Endothelial cell of umbilical vein (primary cell): ENCODE data around the gene TBC1D8. TPM values are rescaled to one million over a fixed set of nuclear protein-coding genes. Genes with fewer than 3 reads are reported as not detected.

ENCODE experiments used
- BruUV-seq: library from RNA; stranded (reverse); fragments of 400-500 nt; replicated peaks from 2 replicates; lab custom pipeline; 2021; lab: Mats Ljungman, UMichigan
- CTCF ChIA-PET: fragments of 300-600, 350-600 bp; sonication (Branson Sonifier 250); formaldehyde crosslinking; loops from one replicate; lab custom pipeline; 2021; ENCODE audit warnings: antibody characterized with exemption, inconsistent platforms; lab: Charles Lee
- POLR2A ChIA-PET: fragments of 300-600, 350-600 bp; sonication (Branson Sonifier 250); formaldehyde crosslinking; loops from one replicate; lab custom pipeline; 2021; ENCODE audit warnings: antibody characterized with exemption, inconsistent platforms; lab: Charles Lee
- DNase-seq: peaks from one replicate; pipeline ENCODE4 v3.0.0-alpha.2; 2011; ENCODE audit warnings: low read depth, low spot score
- FAIRE-seq: peaks from 2 replicates; lab custom pipeline; 2011; peaks lifted over from hg19 to GRCh38; lab: Jason Lieb, UNC
- H2AFZ ChIP-seq: 2 replicates; pipeline ENCODE4 v1.6.0; 2012; ENCODE audit warnings: low read depth, low read length, control low read depth, inconsistent platforms
- H3K27ac ChIP-seq: 2 replicates; pipeline ENCODE4 v1.5.1; 2011; ENCODE audit warnings: low read depth, mild to moderate bottlenecking, control low read depth, low read length, moderate library complexity; ENCODE audit not compliant: insufficient read depth
- H3K27me3 ChIP-seq, 2 experiments: 2 replicates each; pipeline versions ENCODE4 v1.6.0 to v1.6.1; 2011; ENCODE audit warnings: low read length in 2 of 2, mixed read lengths in 1 of 2; ENCODE audit not compliant: control insufficient read depth in 2 of 2, insufficient read depth in 2 of 2
- H3K36me3 ChIP-seq, 2 experiments: 2 replicates in 1 of 2; 3 replicates in 1 of 2; pipeline ENCODE4 v1.5.1; 2011; ENCODE audit warnings: low read length in 2 of 2, mild to moderate bottlenecking in 1 of 2, moderate library complexity in 1 of 2; ENCODE audit not compliant: control insufficient read depth in 2 of 2, insufficient read depth in 2 of 2; ENCODE audit errors: extremely low read depth in 1 of 2
- H3K4me1 ChIP-seq: 3 replicates; pipeline ENCODE4 v1.5.1; 2011; ENCODE audit warnings: mild to moderate bottlenecking, low read length; ENCODE audit not compliant: control insufficient read depth, insufficient read depth; ENCODE audit errors: extremely low read depth
- H3K4me2 ChIP-seq: 2 replicates; pipeline ENCODE4 v1.6.1; 2011; ENCODE audit warnings: low read length, control low read depth, mixed read lengths; ENCODE audit not compliant: insufficient read depth
- H3K4me3 ChIP-seq, 3 experiments: fragments of 200-600 bp in 1 of 3; sonication (generic), shearing (Covaris generic) in 1 of 3; replicated peaks in 1 of 3; 2 replicates each; pipeline ENCODE4 v1.5.1; 2011 to 2016; ENCODE audit warnings: control low read depth in 3 of 3, low read length in 3 of 3, mild to moderate bottlenecking in 2 of 3, inconsistent platforms in 1 of 3, low read depth in 1 of 3, moderate library complexity in 1 of 3; ENCODE audit not compliant: insufficient read depth in 1 of 3
- H3K79me2 ChIP-seq: 2 replicates; pipeline ENCODE4 v1.6.0; 2012; ENCODE audit warnings: low read length, inconsistent platforms; ENCODE audit not compliant: control insufficient read depth, insufficient read depth
- H3K9ac ChIP-seq: replicated peaks from 2 replicates; pipeline ENCODE3; 2011; ENCODE audit warnings: low read length, control low read depth; ENCODE audit not compliant: insufficient read depth; ENCODE audit errors: extremely low read depth
- H3K9me1 ChIP-seq: replicated peaks from 3 replicates; pipeline ENCODE4 v1.6.0; 2011; ENCODE audit warnings: mild to moderate bottlenecking, low read length; ENCODE audit not compliant: control insufficient read depth, insufficient read depth; ENCODE audit errors: extremely low read depth
- H3K9me3 ChIP-seq: replicated peaks from 2 replicates; pipeline ENCODE4 v1.5.1; 2012; ENCODE audit warnings: low read length, inconsistent platforms; ENCODE audit not compliant: control insufficient read depth, insufficient read depth
- H4K20me1 ChIP-seq: replicated peaks from 2 replicates; pipeline ENCODE3; 2011; ENCODE audit warnings: mild to moderate bottlenecking, low read length; ENCODE audit not compliant: control insufficient read depth, insufficient read depth; ENCODE audit errors: extremely low read depth
- CTCF ChIP-seq, 2 donors: IDR thresholded peaks; 1 replicate in 1 of 2; 2 replicates in 1 of 2; pipeline ENCODE4 v1.5.1; 2011; ENCODE audit warnings: low read length in 2 of 2, mild to moderate bottlenecking in 2 of 2, moderate library complexity in 2 of 2, control low read depth in 1 of 2, inconsistent platforms in 1 of 2, low read depth in 1 of 2; ENCODE audit not compliant: insufficient read depth in 1 of 2; ENCODE audit errors: extremely low read depth in 1 of 2
- EZH2 ChIP-seq: IDR thresholded peaks from 2 replicates; pipeline ENCODE4 v1.6.1; 2012; ENCODE audit warnings: borderline replicate concordance, low read depth, mild to moderate bottlenecking, moderate library complexity, low read length, inconsistent platforms; ENCODE audit not compliant: severe bottlenecking
- FOS ChIP-seq: IDR thresholded peaks from 2 replicates; pipeline ENCODE4 v1.6.1; 2011; ENCODE audit warnings: mild to moderate bottlenecking, low read length, moderate library complexity, borderline replicate concordance; ENCODE audit not compliant: insufficient read depth
- GATA2 ChIP-seq: IDR thresholded peaks from 2 replicates; pipeline ENCODE4 v1.7.0; 2011; ENCODE audit warnings: low read depth, mild to moderate bottlenecking, moderate library complexity, mixed read lengths, low read length; ENCODE audit not compliant: insufficient read length, insufficient read depth
- JUN ChIP-seq: IDR thresholded peaks from 2 replicates; pipeline ENCODE4 v1.6.1; 2011; ENCODE audit warnings: borderline replicate concordance, low read depth; ENCODE audit not compliant: insufficient read length, insufficient read depth
- MAX ChIP-seq: IDR thresholded peaks from 2 replicates; pipeline ENCODE4 v1.6.1; 2011; ENCODE audit not compliant: insufficient read depth, insufficient read length
- MYC ChIP-seq: IDR thresholded peaks from one replicate; pipeline ENCODE4 v1.6.1; 2011; ENCODE audit warnings: mild to moderate bottlenecking, low read depth, low read length
- POLR2A ChIP-seq: IDR thresholded peaks from 2 replicates; pipeline ENCODE4 v1.6.1; 2012; ENCODE audit warnings: low read depth, mild to moderate bottlenecking, control low read depth, low read length
- POLR2AphosphoS5 ChIP-seq: IDR thresholded peaks from 2 replicates; pipeline ENCODE4 v1.6.1; 2012; ENCODE audit warnings: low read depth, mild to moderate bottlenecking, control low read depth, low read length, moderate library complexity; ENCODE audit not compliant: insufficient read depth
- dilution Hi-C: fragments of 300-500 bp; cut with MboI; formaldehyde crosslinking; loops from one replicate; pipeline ENCODE4 v1.15.0; 2019; ENCODE audit warnings: low sequenced_read_pairs; ENCODE audit not compliant: extremely low pct_ligation_motif_present
- intact Hi-C: fragments of 100-400 bp; cut with micrococcal nuclease; formaldehyde crosslinking; loops from one replicate; pipeline ENCODE4 v1.10.0; 2022
- polyA plus RNA-seq, 4 experiments: library from polyadenylated mRNA; depleted of rRNA in 3 of 4; stranded (reverse) in 3 of 4; unstranded in 1 of 4; fragments of >200 nt; gene quantifications; 2 replicates each; pipeline versions ENCODE4 v1.2.1 to v1.2.3, GENCODE V29; 2011 to 2012; ENCODE audit warnings: missing spikeins in 1 of 4
- total RNA-seq: library from RNA; stranded (reverse); gene quantifications from 2 replicates; pipeline ENCODE4 v1.2.3, GENCODE V29; 2021

TBC1D8 gene
- total and polyA plus RNA-seq, 2 donors (not counting 3 experiments of a cell fraction or from before 2014, with no cell fraction given): 28.5 to 32.1 TPM

GRCh38 chr2:101081375-101081907 is 69.7 kb downstream of the TBC1D8 start:
- H3K4me2 ChIP-seq: no peak overlapping the region
- H3K9me1 ChIP-seq: no peaks in the 10 kb centered on the region
- TF ChIP-seq CTCF (IDR thresholded peaks at IDR 0.05; ENCODE audit: extremely low read depth in 1 of 2, insufficient read depth in 1 of 2, low read depth in 1 of 2, low read length in 2 of 2) (no peak), FOS (no peak), GATA2 (no peak), POLR2A (no peak), MAX (no peak), POLR2AphosphoS5 (no peak), EZH2 (no peak), MYC (no peak), JUN (no peak)
- H3K4me1 ChIP-seq: no peaks in the 10 kb centered on the region
- intact Hi-C loops: no loop called here
- H4K20me1 ChIP-seq: no peaks in the 10 kb centered on the region
- no peak for FAIRE-seq
- H3K79me2 ChIP-seq: peaks cover 30% of the 10 kb centered on the region
- ChIA-PET POLR2A (no interaction called here), CTCF (no interaction called here)
- H3K4me3 ChIP-seq: no peak overlapping the region
- no peak overlapping the region for H3K9ac ChIP-seq
- BruUV-seq: no TSS peak
- no peak overlapping the region for H3K27ac ChIP-seq
- no peaks in the 10 kb centered on the region for H3K27me3 ChIP-seq
- no peaks in the 10 kb centered on the region for H3K9me3 ChIP-seq
- no peak overlapping the region for H2AFZ ChIP-seq
- no peak for DNase-seq
- dilution Hi-C loops: no loop called here
- H3K36me3 ChIP-seq: no peaks in the 10 kb centered on the region
